HEK293 (cell line): Measurements from ENCODE around the gene GUCA2B.

Experiments used
- CTCF ChIA-PET: fragments of 350-600 bp; formaldehyde crosslinking; extraction: SDS; loops from one replicate; lab custom pipeline; 2021; ENCODE audit warnings: antibody characterized with exemption; lab: Yijun Ruan, JAX
- POLR2A ChIA-PET: fragments of 300-600 bp; formaldehyde crosslinking; extraction: SDS; loops from one replicate; lab custom pipeline; 2020; ENCODE audit warnings: antibody characterized with exemption, inconsistent platforms; lab: Yijun Ruan, JAX
- H3K27ac ChIP-seq: fragments of 200-500 bp; sonication (Bioruptor generic); 2 replicates; pipeline ENCODE4 v1.5.1; 2014; ENCODE audit warnings: low read depth, low read length, control low read depth, inconsistent platforms; ENCODE audit errors: extremely low read depth
- H3K36me3 ChIP-seq, 2 experiments: fragments of 200-500 bp in 1 of 2; sonication (Bioruptor generic) in 1 of 2; 1 replicate in 1 of 2; 2 replicates in 1 of 2; pipeline ENCODE4 v1.5.1; 2014 to 2017; ENCODE audit warnings: inconsistent platforms in 2 of 2, low read length in 2 of 2; ENCODE audit not compliant: control insufficient read depth in 2 of 2, insufficient read depth in 1 of 2
- H3K4me1 ChIP-seq: fragments of 200-500 bp; sonication (Bioruptor generic); 2 replicates; pipeline ENCODE4 v1.5.1; 2014; ENCODE audit warnings: mild to moderate bottlenecking, low read length, inconsistent platforms; ENCODE audit not compliant: control insufficient read depth, insufficient read depth
- H3K4me3 ChIP-seq: 2 replicates; pipeline ENCODE4 v1.5.1; 2011; ENCODE audit warnings: low read depth, mild to moderate bottlenecking, control low read depth, low read length, moderate library complexity
- H3K9me3 ChIP-seq: fragments of 200-500 bp; sonication (Bioruptor generic); 2 replicates; pipeline ENCODE4 v1.5.1; 2014; ENCODE audit warnings: low read depth, low read length, inconsistent platforms; ENCODE audit not compliant: control insufficient read depth, insufficient read depth
- BCL11A ChIP-seq: fragments of 450-650 bp; formaldehyde crosslinking; IDR thresholded peaks from 2 replicates; pipeline ENCODE4 v1.5.1; 2016; ENCODE audit warnings: low read depth, missing biosample characterization, missing genetic modification characterization
- EGR2 ChIP-seq: fragments of 450-650 bp; formaldehyde crosslinking; IDR thresholded peaks from 2 replicates; pipeline ENCODE4 v1.5.1; 2016; ENCODE audit warnings: low read depth, missing biosample characterization, missing genetic modification characterization
- GLIS1 ChIP-seq: fragments of 450-650 bp; formaldehyde crosslinking; IDR thresholded peaks from 2 replicates; pipeline ENCODE4 v1.5.1; 2016; ENCODE audit warnings: missing biosample characterization, missing genetic modification characterization
- GLIS2 ChIP-seq: fragments of 450-650 bp; formaldehyde crosslinking; IDR thresholded peaks from 2 replicates; pipeline ENCODE4 v1.5.1; 2016; ENCODE audit warnings: missing biosample characterization, missing genetic modification characterization
- IKZF3 ChIP-seq: fragments of 450-650 bp; IDR thresholded peaks from 2 replicates; pipeline ENCODE4 v1.5.0; 2018; ENCODE audit warnings: missing biosample characterization, mild to moderate bottlenecking, missing genetic modification characterization, moderate library complexity
- KLF1 ChIP-seq: fragments of 450-650 bp; formaldehyde crosslinking; IDR thresholded peaks from 2 replicates; pipeline ENCODE4 v1.5.1; 2016; ENCODE audit warnings: missing biosample characterization, missing genetic modification characterization
- KLF10 ChIP-seq: fragments of 450-650 bp; IDR thresholded peaks from 2 replicates; pipeline ENCODE4 v1.5.1; 2018; ENCODE audit warnings: missing biosample characterization, mild to moderate bottlenecking, missing genetic modification characterization
- KLF16 ChIP-seq: fragments of 450-650 bp; formaldehyde crosslinking; IDR thresholded peaks from 2 replicates; pipeline ENCODE4 v1.5.1; 2017; ENCODE audit warnings: missing biosample characterization, missing genetic modification characterization
- KLF9 ChIP-seq: fragments of 450-650 bp; formaldehyde crosslinking; IDR thresholded peaks from 2 replicates; pipeline ENCODE4 v1.5.1; 2016; ENCODE audit warnings: missing biosample characterization, missing genetic modification characterization, low read depth
- MEIS1 ChIP-seq: sonication (generic); formaldehyde crosslinking; IDR thresholded peaks from 2 replicates; pipeline ENCODE4 v1.8.1; 2022; ENCODE audit warnings: missing genetic modification reagents, mild to moderate bottlenecking, borderline replicate concordance
- OVOL3 ChIP-seq: fragments of 450-650 bp; formaldehyde crosslinking; IDR thresholded peaks from 2 replicates; pipeline ENCODE4 v1.5.1; 2016; ENCODE audit warnings: missing biosample characterization, missing genetic modification characterization
- SCRT1 ChIP-seq: fragments of 450-650 bp; formaldehyde crosslinking; IDR thresholded peaks from 2 replicates; pipeline ENCODE4 v1.5.1; 2016; ENCODE audit warnings: missing biosample characterization, missing genetic modification characterization, borderline replicate concordance
- TRIM28 ChIP-seq: IDR thresholded peaks from 2 replicates; pipeline ENCODE4 v1.6.1; 2011; ENCODE audit warnings: low read length, control low read depth, borderline replicate concordance
- ZFHX2 ChIP-seq: fragments of 450-650 bp; formaldehyde crosslinking; conservative IDR thresholded peaks from 2 replicates; pipeline ENCODE4 v1.5.1; 2016; ENCODE audit warnings: missing biosample characterization, missing genetic modification characterization
- ZFP41 ChIP-seq: fragments of 450-650 bp; formaldehyde crosslinking; IDR thresholded peaks from 2 replicates; pipeline ENCODE4 v1.5.1; 2016; ENCODE audit warnings: missing biosample characterization, missing genetic modification characterization, borderline replicate concordance
- ZIC2 ChIP-seq: fragments of 450-650 bp; formaldehyde crosslinking; IDR thresholded peaks from 2 replicates; pipeline ENCODE4 v1.5.1; 2016; ENCODE audit warnings: missing biosample characterization, missing genetic modification characterization
- ZNF112 ChIP-seq: fragments of 450-650 bp; formaldehyde crosslinking; IDR thresholded peaks from 2 replicates; pipeline ENCODE4 v1.5.0; 2017; ENCODE audit warnings: missing biosample characterization, missing genetic modification characterization
- ZNF24 ChIP-seq: fragments of 450-650 bp; formaldehyde crosslinking; IDR thresholded peaks from 2 replicates; pipeline ENCODE4 v1.5.1; 2016; ENCODE audit warnings: missing biosample characterization, missing genetic modification characterization
- ZNF341 ChIP-seq: fragments of 450-650 bp; formaldehyde crosslinking; IDR thresholded peaks from 2 replicates; pipeline ENCODE4; 2016; ENCODE audit warnings: low read depth, missing biosample characterization, missing genetic modification characterization
- ZNF501 ChIP-seq: fragments of 450-650 bp; formaldehyde crosslinking; IDR thresholded peaks from 2 replicates; pipeline ENCODE4 v1.5.1; 2016; ENCODE audit warnings: missing biosample characterization, missing genetic modification characterization
- ZNF514 ChIP-seq: fragments of 450-650 bp; formaldehyde crosslinking; IDR thresholded peaks from 2 replicates; pipeline ENCODE4 v1.5.1; 2016; ENCODE audit warnings: missing biosample characterization, missing genetic modification characterization
- ZNF549 ChIP-seq: fragments of 450-650 bp; IDR thresholded peaks from 2 replicates; pipeline ENCODE4 v1.5.1; 2018; ENCODE audit warnings: missing biosample characterization, missing genetic modification characterization, mild to moderate bottlenecking, inconsistent platforms, moderate library complexity
- ZNF626 ChIP-seq: fragments of 450-650 bp; sonication (Bioruptor Pico); formaldehyde crosslinking; IDR thresholded peaks from 2 replicates; pipeline ENCODE4 v1.5.1; 2018; ENCODE audit warnings: missing biosample characterization, missing genetic modification characterization, inconsistent platforms
- TF ChIP-seq, protein P1 (sequence below): fragments of 450-650 bp; formaldehyde crosslinking; IDR thresholded peaks from 2 replicates; pipeline ENCODE4 v1.5.1; 2017; ENCODE audit warnings: missing biosample characterization, missing genetic modification characterization
- TF ChIP-seq, protein P2 (sequence below): fragments of 450-650 bp; formaldehyde crosslinking; IDR thresholded peaks from 2 replicates; pipeline ENCODE4 v1.5.1; 2016; ENCODE audit warnings: missing biosample characterization, missing genetic modification characterization

The GUCA2B gene

GRCh38 chr1:42168391-42168670 lies 15.1 kb downstream of the GUCA2B start:
- Histone ChIP-seq H3K27ac (no peak overlapping the region), H3K9me3 (no peaks in the 10 kb centered on the region), H3K4me1 (peaks cover 8% of the 10 kb centered on the region; the same call in 1 of the 2 replicates), H3K4me3 (no peak overlapping the region), H3K36me3 (no peaks in the 10 kb centered on the region)
- ChIA-PET POLR2A (no interaction called here), CTCF (interaction anchor here (1.1 kb wide), 1 partner anchor 9 kb away, joined by 3 read pairs; no protein-coding TSS in a partner anchor)
- TF ChIP-seq IKZF3 (tag by site-specific recombination) (no peak), EGR2 (peak; percentile 22; the same call in 1 of the 2 replicates)

DNA sequence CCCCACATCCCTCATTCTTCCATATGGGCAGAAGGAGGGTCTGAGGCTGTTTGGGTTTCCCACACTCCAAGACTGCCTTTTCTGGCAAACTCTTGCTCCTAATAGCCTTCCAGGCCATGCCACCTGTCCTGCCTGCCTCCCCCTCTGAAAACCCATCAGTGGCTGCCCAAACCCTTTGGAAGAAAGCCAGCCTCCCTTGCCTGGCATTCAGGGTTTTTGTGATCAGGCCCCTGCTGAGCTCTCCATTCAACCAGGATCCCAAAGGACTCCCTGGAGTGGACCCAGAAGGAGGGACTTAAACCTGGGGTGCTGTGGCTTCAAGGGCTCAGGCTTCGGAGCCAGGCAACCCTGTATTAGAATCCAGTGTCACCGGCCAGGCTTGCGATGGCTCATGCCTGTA lies 15.6 kb downstream of the GUCA2B start:
- Histone ChIP-seq H3K9me3 (no peaks in the 10 kb centered on the region), H3K4me1 (peaks cover 8% of the 10 kb centered on the region; the same call in 1 of the 2 replicates), H3K27ac (no peak overlapping the region), H3K4me3 (no peak overlapping the region), H3K36me3 (no peaks in the 10 kb centered on the region)
- POLR2A ChIA-PET = no interaction called here
- TF ChIP-seq ZNF24 (tag by site-specific recombination) (no peak), ZNF514 (tag by site-specific recombination) (no peak), OVOL3 (tag by site-specific recombination) (no peak), ZNF549 (tag by site-specific recombination) (no peak), MEIS1 (CRISPR knock-in tag) (no peak), TRIM28 (no peak), ZNF112 (tag by site-specific recombination) (no peak), GLIS1 (tag by site-specific recombination) (0 out of 2 replicates have a peak, but pooled peaks have one; percentile 20), ZIC2 (tag by site-specific recombination) (peak; percentile 51), GLIS2 (tag by site-specific recombination) (no peak), SCRT1 (tag by site-specific recombination) (no peak), ZNF501 (no peak)
- TF ChIP-seq, protein P1, sequence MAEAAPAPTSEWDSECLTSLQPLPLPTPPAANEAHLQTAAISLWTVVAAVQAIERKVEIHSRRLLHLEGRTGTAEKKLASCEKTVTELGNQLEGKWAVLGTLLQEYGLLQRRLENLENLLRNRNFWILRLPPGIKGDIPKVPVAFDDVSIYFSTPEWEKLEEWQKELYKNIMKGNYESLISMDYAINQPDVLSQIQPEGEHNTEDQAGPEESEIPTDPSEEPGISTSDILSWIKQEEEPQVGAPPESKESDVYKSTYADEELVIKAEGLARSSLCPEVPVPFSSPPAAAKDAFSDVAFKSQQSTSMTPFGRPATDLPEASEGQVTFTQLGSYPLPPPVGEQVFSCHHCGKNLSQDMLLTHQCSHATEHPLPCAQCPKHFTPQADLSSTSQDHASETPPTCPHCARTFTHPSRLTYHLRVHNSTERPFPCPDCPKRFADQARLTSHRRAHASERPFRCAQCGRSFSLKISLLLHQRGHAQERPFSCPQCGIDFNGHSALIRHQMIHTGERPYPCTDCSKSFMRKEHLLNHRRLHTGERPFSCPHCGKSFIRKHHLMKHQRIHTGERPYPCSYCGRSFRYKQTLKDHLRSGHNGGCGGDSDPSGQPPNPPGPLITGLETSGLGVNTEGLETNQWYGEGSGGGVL (tag by site-specific recombination) = no peak
- CTCF ChIA-PET = interaction anchor here (0.9 to 1.1 kb wide), 2 partner anchors 8 to 595 kb away, joined by 3 to 4 read pairs; no protein-coding TSS in a partner anchor

- Histone ChIP-seq H3K4me1 (peaks cover 2% of the 10 kb centered on the region; the same call in 1 of the 2 replicates), H3K9me3 (no peaks in the 10 kb centered on the region), H3K36me3 (no peaks in the 10 kb centered on the region), H3K27ac (no peak overlapping the region), H3K4me3 (no peak overlapping the region)
- ChIA-PET CTCF (interaction anchor here (0.5 to 4.3 kb wide), 9 partner anchors 11 to 914 kb away, joined by 3 to 32 read pairs (median 5); no protein-coding TSS in a partner anchor), POLR2A (interaction anchor here (0.6 kb wide), 1 partner anchor 805 kb away, joined by 10 read pairs; no protein-coding TSS in a partner anchor)
- TF ChIP-seq BCL11A (tag by site-specific recombination) = no peak
- TF ChIP-seq, protein P2, sequence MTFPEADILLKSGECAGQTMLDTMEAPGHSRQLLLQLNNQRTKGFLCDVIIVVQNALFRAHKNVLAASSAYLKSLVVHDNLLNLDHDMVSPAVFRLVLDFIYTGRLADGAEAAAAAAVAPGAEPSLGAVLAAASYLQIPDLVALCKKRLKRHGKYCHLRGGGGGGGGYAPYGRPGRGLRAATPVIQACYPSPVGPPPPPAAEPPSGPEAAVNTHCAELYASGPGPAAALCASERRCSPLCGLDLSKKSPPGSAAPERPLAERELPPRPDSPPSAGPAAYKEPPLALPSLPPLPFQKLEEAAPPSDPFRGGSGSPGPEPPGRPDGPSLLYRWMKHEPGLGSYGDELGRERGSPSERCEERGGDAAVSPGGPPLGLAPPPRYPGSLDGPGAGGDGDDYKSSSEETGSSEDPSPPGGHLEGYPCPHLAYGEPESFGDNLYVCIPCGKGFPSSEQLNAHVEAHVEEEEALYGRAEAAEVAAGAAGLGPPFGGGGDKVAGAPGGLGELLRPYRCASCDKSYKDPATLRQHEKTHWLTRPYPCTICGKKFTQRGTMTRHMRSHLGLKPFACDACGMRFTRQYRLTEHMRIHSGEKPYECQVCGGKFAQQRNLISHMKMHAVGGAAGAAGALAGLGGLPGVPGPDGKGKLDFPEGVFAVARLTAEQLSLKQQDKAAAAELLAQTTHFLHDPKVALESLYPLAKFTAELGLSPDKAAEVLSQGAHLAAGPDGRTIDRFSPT (tag by site-specific recombination) = no peak
- no peak for TF ChIP-seq KLF10 (tag by site-specific recombination)
- TF ChIP-seq ZNF626 (tag by site-specific recombination) = no peak
- peak; percentile 99 for TF ChIP-seq GLIS1 (tag by site-specific recombination)
- TF ChIP-seq EGR2 = peak; percentile 95
- no peak for TF ChIP-seq ZFP41
- TF ChIP-seq, protein P1 (tag by site-specific recombination) = peak; percentile 56; the same call in 1 of the 2 replicates
- no peak for TF ChIP-seq KLF16
- 0 out of 2 replicates have a peak, but pooled peaks have one; percentile 48 for TF ChIP-seq GLIS2 (tag by site-specific recombination)
- 0 out of 2 replicates have a peak, but pooled peaks have one; percentile 25 for TF ChIP-seq KLF9 (tag by site-specific recombination)
- no peak for TF ChIP-seq KLF1
- peak; percentile 91 for TF ChIP-seq ZIC2 (tag by site-specific recombination)
- peak; percentile 58 for TF ChIP-seq ZNF341 (tag by site-specific recombination)
- TF ChIP-seq ZFHX2 = peak; percentile 95
Measured at GRCh38 chr1:42170779-42171621, 17.8 kb downstream of the GUCA2B start.
